22Rv1 (cell line): ENCODE data around the gene KCNQ1OT1.

Source experiments
- H3K27ac ChIP-seq: fragments of 450-650 bp; 2 replicates; pipeline ENCODE4 v1.5.1; 2017
- CTCF ChIP-seq: fragments of 450-650 bp; IDR thresholded peaks from 2 replicates; pipeline ENCODE4 v1.5.1; 2017; ENCODE audit warnings: mild to moderate bottlenecking
- ZFX ChIP-seq: fragments of 450-650 bp; IDR thresholded peaks from 2 replicates; pipeline ENCODE4 v1.6.1; 2017; ENCODE audit warnings: antibody characterized with exemption, borderline replicate concordance

KCNQ1OT1 gene

GRCh38 chr11:2697866-2698265 lies 1.9 kb downstream of the KCNQ1OT1 start:
- H3K27ac ChIP-seq: no peak overlapping the region
- TF ChIP-seq CTCF (no peak), ZFX (no peak)

GRCh38 chr11:2696455-2696854 lies 3.3 kb downstream of the KCNQ1OT1 start:
- TF ChIP-seq CTCF (no peak), ZFX (no peak)

GRCh38 chr11:2694995-2695939 lies 4.5 kb downstream of the KCNQ1OT1 start:
- TF ChIP-seq CTCF: no peak
- no peak for TF ChIP-seq ZFX
- no peak overlapping the region for H3K27ac ChIP-seq

More at GRCh38 chr11:2696455-2696854, 3.3 kb downstream of the KCNQ1OT1 start:
- H3K27ac ChIP-seq: no peak overlapping the region

GRCh38 chr11:2694495-2694894 lies 5.3 kb downstream of the KCNQ1OT1 start:
- TF ChIP-seq ZFX: no peak
- no peak for TF ChIP-seq CTCF
- H3K27ac ChIP-seq: no peak overlapping the region

GRCh38 chr11:2693271-2694261 lies 6.2 kb downstream of the KCNQ1OT1 start:
- TF ChIP-seq CTCF: no peak
- TF ChIP-seq ZFX: no peak
- no peak overlapping the region for H3K27ac ChIP-seq

GRCh38 chr11:2691991-2692875 lies 7.6 kb downstream of the KCNQ1OT1 start:
- H3K27ac ChIP-seq: no peak overlapping the region
- TF ChIP-seq CTCF (peak; percentile 30; the same call in 1 of the 2 replicates), ZFX (no peak)
